C4-2B (cell line): ENCODE measurements around the gene KRTAP19-2.
A peak's percentile ranks its signal among the peaks of the same experiment; 100 is the strongest.
"Not testable (repeated sequence)": the region's sequence is repeated elsewhere in the genome, so short reads cannot be mapped to it uniquely, and the experiment has no call there.

Experiments used
- H3K27ac ChIP-seq: fragments of 450-650 bp; 2 replicates; pipeline ENCODE4 v1.5.1; 2017
- ZFX ChIP-seq: fragments of 450-650 bp; IDR thresholded peaks from 2 replicates; pipeline ENCODE4 v1.6.1; 2017
- TF ChIP-seq, protein P1 (sequence below): fragments of 450-650 bp; conservative IDR thresholded peaks from 2 replicates; pipeline ENCODE4 v1.5.1; 2017; ENCODE audit warnings: mild to moderate bottlenecking

Gene KRTAP19-2, protein sequence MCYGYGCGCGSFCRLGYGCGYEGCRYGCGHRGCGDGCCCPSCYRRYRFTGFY

DNA sequence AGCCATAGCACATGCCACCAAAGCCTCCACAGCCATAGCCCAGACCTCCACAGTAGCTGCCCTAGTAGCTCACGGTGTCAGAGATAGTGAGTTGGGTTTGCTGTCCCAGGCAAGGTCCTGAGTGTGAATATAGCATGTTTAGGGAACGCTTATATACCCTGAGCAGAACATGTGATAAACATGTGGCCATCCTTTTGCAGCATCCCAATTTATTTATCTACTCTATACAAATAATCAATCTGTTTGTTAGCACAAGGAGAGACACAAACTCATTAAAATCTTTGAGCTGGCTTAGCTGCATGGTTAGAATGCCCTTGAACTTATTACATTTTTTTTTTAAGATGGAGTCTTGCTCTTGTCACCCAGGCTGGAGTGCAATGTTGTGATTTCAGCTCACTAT lies at the start of gene KRTAP19-2:
TSS of gene KRTAP19-2 (minus strand) at position 101 of the 400 bp plus-strand sequence. CDS start at position 13, 88 bp downstream.
- TF ChIP-seq ZFX = no peak
- TF ChIP-seq, protein P1, sequence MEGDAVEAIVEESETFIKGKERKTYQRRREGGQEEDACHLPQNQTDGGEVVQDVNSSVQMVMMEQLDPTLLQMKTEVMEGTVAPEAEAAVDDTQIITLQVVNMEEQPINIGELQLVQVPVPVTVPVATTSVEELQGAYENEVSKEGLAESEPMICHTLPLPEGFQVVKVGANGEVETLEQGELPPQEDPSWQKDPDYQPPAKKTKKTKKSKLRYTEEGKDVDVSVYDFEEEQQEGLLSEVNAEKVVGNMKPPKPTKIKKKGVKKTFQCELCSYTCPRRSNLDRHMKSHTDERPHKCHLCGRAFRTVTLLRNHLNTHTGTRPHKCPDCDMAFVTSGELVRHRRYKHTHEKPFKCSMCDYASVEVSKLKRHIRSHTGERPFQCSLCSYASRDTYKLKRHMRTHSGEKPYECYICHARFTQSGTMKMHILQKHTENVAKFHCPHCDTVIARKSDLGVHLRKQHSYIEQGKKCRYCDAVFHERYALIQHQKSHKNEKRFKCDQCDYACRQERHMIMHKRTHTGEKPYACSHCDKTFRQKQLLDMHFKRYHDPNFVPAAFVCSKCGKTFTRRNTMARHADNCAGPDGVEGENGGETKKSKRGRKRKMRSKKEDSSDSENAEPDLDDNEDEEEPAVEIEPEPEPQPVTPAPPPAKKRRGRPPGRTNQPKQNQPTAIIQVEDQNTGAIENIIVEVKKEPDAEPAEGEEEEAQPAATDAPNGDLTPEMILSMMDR = no peak
- H3K27ac ChIP-seq = no peak within 1 kb of the TSS

DNA sequence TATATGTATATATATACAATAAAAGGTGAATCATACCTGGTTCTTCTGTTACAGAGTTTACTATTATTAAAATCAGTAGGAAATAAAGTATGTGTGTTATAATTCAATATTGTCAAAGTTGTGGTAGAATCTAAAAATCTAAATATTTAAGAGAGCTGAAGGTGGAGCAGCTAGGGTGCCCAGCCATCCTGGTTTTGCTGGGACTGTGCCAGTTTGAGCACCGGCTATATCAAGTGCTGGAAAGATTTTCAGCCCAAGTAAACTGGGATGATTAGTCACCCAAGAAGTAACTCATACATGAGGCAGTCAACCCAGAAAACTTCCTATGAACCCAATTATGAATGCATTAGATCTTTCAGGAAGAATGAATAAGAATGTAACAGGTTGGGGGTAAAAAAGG lies 31.6 kb upstream of the KRTAP19-2 start:
- H3K27ac ChIP-seq = no peak overlapping the region
- TF ChIP-seq, protein P1 = no peak
- no peak for TF ChIP-seq ZFX

DNA sequence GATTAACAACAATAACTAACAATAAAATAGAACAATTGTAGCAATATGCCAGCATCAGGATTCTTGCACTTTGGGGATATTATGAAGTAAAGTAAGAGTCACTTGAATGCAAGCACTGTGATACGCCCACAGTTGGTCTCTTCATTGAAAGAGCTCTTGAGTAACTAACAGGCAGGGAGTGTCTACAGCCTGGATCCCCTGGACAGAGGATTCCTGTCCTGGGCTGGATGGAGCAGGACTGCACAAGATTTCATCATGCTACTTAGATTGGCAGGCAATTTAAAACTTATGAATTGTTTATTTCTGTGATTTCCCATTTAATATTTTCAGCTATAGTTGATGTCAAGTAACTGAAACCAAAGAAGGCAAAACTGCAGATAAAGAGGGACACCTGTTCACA lies 28.4 kb upstream of the KRTAP19-2 start:
- no peak for TF ChIP-seq ZFX
- TF ChIP-seq, protein P1 = no peak
- H3K27ac ChIP-seq = no peak overlapping the region

DNA sequence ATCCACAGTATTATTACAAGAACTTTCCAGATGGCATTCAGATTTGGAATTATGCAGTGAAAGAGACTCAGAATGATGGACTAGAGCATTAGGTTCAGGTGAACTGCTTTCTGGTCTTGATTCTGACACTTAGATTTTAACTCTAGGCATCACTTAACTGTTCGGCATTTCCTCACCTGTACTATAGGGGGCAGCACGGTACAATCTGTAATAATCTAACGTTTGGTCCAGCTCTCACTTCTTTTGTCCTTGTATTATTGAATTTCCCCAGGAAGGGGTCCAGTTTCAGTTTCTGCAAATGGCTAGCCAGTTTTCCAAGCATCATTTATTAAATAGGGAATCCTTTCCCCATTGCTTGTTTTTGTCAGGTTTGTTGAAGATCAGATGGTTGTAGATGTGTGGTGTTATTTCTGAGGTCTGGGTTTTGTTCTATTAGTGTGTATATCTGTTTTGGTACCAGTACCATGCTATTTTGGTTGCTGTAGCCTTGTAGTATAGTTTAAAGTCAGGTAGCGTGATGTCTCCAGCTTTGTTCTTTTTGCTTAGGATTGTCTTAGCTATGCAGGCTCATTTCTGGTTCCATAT lies 18.5 kb upstream of the KRTAP19-2 start:
- TF ChIP-seq, protein P1 = peak; percentile 83
- H3K27ac ChIP-seq = not testable (repeated sequence)

DNA sequence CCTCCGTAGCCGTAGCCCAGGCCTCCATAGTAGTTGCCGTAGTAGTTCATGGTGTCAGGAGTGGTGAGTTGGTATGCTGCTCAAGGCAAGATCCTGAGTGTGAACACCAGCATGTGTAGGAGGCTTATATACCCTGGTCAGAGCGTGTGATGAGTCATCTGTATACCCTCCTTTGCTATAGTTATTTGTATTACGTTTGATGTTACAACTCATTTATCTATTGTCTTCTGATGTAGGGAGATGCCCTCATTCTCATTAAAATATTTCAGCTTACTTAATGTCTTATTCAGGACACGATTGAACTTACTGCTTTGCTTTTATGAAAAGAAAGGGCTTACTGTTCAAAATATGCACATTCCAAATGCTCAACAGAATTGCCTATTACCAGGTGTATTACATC lies 14.8 kb upstream of the KRTAP19-2 start, which contains the start of gene KRTAP19-5:
TSS of gene KRTAP19-5 (minus strand) at position 101 of the 400 bp plus-strand sequence. CDS start at position 50, 51 bp downstream.
- no peak within 1 kb of the TSS for H3K27ac ChIP-seq
- TF ChIP-seq, protein P1 = no peak
- no peak for TF ChIP-seq ZFX

DNA sequence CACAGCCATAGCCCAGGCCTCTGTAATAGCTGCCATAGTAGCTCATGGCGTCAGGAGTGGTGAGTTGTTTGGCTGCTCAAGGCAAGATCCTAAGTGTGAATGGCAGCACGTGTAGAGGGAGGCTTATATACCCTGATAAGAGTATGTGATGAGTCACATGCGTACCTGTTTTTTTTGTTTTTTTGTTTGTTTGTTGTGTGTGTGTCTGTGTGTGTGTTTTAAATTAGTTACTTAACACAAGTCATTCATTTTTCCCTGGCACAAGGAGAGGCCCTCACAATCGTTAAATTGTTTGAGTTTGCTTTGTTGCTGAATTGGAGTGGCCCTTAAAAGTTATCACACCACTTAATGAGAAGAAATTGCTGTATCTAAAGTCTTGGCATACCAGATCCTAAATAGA lies 9.8 kb upstream of the KRTAP19-2 start, which contains the start of gene KRTAP19-4:
TSS of gene KRTAP19-4 (minus strand) at position 101 of the 400 bp plus-strand sequence. CDS start at position 46, 55 bp downstream.
- H3K27ac ChIP-seq = no peak within 1 kb of the TSS
- TF ChIP-seq ZFX = no peak
- TF ChIP-seq, protein P1 = no peak

DNA sequence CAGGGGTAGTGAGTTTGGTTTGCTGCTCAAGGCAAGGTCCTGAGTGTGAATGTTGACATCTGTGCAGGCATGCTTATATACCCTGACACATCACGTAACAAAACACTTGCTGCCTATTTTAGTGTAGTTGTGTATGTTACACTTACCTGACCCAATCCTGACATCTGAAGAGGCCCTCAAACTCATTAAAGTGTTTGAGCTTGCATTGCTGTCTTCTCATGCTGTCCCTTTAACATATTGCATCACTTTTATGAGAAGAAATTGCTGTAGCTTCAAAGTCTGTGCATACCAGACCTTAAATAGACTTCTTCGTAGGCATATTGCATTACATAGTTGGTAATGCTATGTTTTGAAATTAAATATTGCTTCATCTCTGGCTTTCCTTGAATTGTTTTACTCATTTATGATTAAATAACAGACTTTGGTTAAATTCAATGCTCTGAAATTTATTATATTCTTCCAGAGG lies 4.8 kb upstream of the KRTAP19-2 start, which contains the start of gene KRTAP19-3:
TSS of gene KRTAP19-3 (minus strand) at position 51 of the 466 bp plus-strand sequence. CDS start 56 bp downstream, outside the sequence.
- TF ChIP-seq, protein P1 = no peak
- no peak for TF ChIP-seq ZFX

More for the DNA sequence above, 4.8 kb upstream of the KRTAP19-2 start, which contains the start of gene KRTAP19-3:
- H3K27ac ChIP-seq = no peak within 1 kb of the TSS
